ENCODE data around the gene AIPL1.

- TF ChIP-seq SIN3B (IDR thresholded peaks at IDR 0.05; ENCODE audit: low read length) (no peak), NPAS2 (CRISPR knock-in tag; IDR thresholded peaks at IDR 0.05; ENCODE audit: borderline replicate concordance) (no peak), ZNF317 (CRISPR knock-in tag; IDR thresholded peaks at IDR 0.05) (no peak), RBM39 (IDR thresholded peaks at IDR 0.05; ENCODE audit: low read depth, low read length, poor library complexity, severe bottlenecking) (no peak), E2F5 (CRISPR knock-in tag; conservative IDR thresholded peaks at IDR 0.05) (no peak), MATR3 (CRISPR knock-in tag; IDR thresholded peaks at IDR 0.05) (no peak), ISX (CRISPR knock-in tag; conservative IDR thresholded peaks at IDR 0.05) (no peak), STAT6 (CRISPR knock-in tag; IDR thresholded peaks at IDR 0.05; ENCODE audit: borderline replicate concordance) (no peak), RAD21 (CRISPR knock-in tag; IDR thresholded peaks at IDR 0.05) (no peak), CTCF (CRISPR knock-in tag; IDR thresholded peaks at IDR 0.05) (no peak), ZNF792 (CRISPR knock-in tag; IDR thresholded peaks at IDR 0.05) (no peak)
Observed at GRCh38 chr17:6476076-6476809, 41.3 kb upstream of the AIPL1 start.
